GM23338 (cell line): ENCODE results near the gene FMN1. TPM values are rescaled to one million over a fixed set of nuclear protein-coding genes. Genes with fewer than 3 reads are reported as not detected.

ENCODE experiments used
- ATAC-seq: fragments of 200-7000 bp; cut with Tn5 transposase; 3 replicates; pipeline ENCODE4 v1.9.1; 2020
- DNase-seq: peaks from one replicate; pipeline ENCODE4 v3.0.0-alpha.2; 2015; ENCODE audit warnings: low spot score
- H2AFZ ChIP-seq: fragments of 200-600 bp; sonication (generic); 2 replicates; pipeline ENCODE4 v1.8.0; 2016; ENCODE audit warnings: antibody characterized with exemption, mild to moderate bottlenecking, moderate library complexity
- H3F3A ChIP-seq: fragments of 200-600 bp; sonication (generic); replicated peaks from 2 replicates; pipeline ENCODE4 v1.8.0; 2017; ENCODE audit warnings: antibody characterized with exemption, mixed run types, low read depth
- H3K27ac ChIP-seq: fragments of 200-600 bp; sonication (generic); 2 replicates; pipeline ENCODE4 v1.6.1; 2016; ENCODE audit warnings: low read depth
- H3K27me3 ChIP-seq: fragments of 200-600 bp; sonication (generic); 2 replicates; pipeline ENCODE4 v1.8.0; 2016; ENCODE audit warnings: mild to moderate bottlenecking, mixed run types, moderate library complexity; ENCODE audit not compliant: insufficient read depth
- H3K36me3 ChIP-seq: fragments of 200-600 bp; sonication (generic); 2 replicates; pipeline ENCODE4 v1.8.0; 2016; ENCODE audit warnings: mild to moderate bottlenecking; ENCODE audit not compliant: insufficient read depth
- H3K4me1 ChIP-seq: fragments of 200-600 bp; sonication (generic); 2 replicates; pipeline ENCODE4 v1.8.0; 2016; ENCODE audit warnings: mild to moderate bottlenecking, moderate library complexity; ENCODE audit not compliant: insufficient read depth
- H3K4me2 ChIP-seq: fragments of 200-600 bp; sonication (generic); 2 replicates; pipeline ENCODE4 v1.7.1; 2017; ENCODE audit warnings: mixed run types
- H3K4me3 ChIP-seq: fragments of 200-600 bp; sonication (generic); 2 replicates; pipeline ENCODE4 v1.6.1; 2016; ENCODE audit warnings: mixed run types
- H3K79me2 ChIP-seq: fragments of 200-600 bp; sonication (generic); replicated peaks from 2 replicates; pipeline ENCODE4 v1.8.0; 2017; ENCODE audit warnings: mild to moderate bottlenecking; ENCODE audit not compliant: insufficient read depth
- H3K9me2 ChIP-seq: fragments of 200-600 bp; sonication (generic); 2 replicates; pipeline ENCODE4 v1.8.0; 2017; ENCODE audit not compliant: insufficient read depth
- H4K20me1 ChIP-seq: fragments of 200-600 bp; sonication (generic); replicated peaks from 2 replicates; pipeline ENCODE4 v1.8.0; 2017; ENCODE audit warnings: mild to moderate bottlenecking; ENCODE audit not compliant: insufficient read depth
- H3K27ac Mint-ChIP-seq: 2 replicates; pipeline ENCODE4 v1.8.0; 2020; ENCODE audit warnings: inconsistent platforms, mild to moderate bottlenecking, moderate library complexity, mixed read lengths
- H3K27me3 Mint-ChIP-seq: 3 replicates; pipeline ENCODE4 v1.8.0; 2022; ENCODE audit warnings: low read depth, mild to moderate bottlenecking, moderate library complexity, mixed read lengths, inconsistent platforms; ENCODE audit not compliant: insufficient read depth, poor library complexity
- H3K36me3 Mint-ChIP-seq: 3 replicates; pipeline ENCODE4 v1.8.0; 2021; ENCODE audit warnings: low read depth, mild to moderate bottlenecking, inconsistent platforms, moderate library complexity, mixed read lengths
- H3K4me1 Mint-ChIP-seq: 3 replicates; pipeline ENCODE4 v1.8.0; 2020; ENCODE audit warnings: mild to moderate bottlenecking, inconsistent platforms, mixed read lengths
- H3K4me3 Mint-ChIP-seq: 3 replicates; pipeline ENCODE4 v1.8.0; 2021; ENCODE audit warnings: moderate library complexity, mild to moderate bottlenecking, inconsistent platforms, mixed read lengths
- H3K9me3 Mint-ChIP-seq: 3 replicates; pipeline ENCODE4 v1.8.0; 2020; ENCODE audit warnings: moderate library complexity, mild to moderate bottlenecking, inconsistent platforms, mixed read lengths
- CREB1 ChIP-seq: fragments of 250-450 bp; sonication (Bioruptor Pico); IDR thresholded peaks from 2 replicates; pipeline ENCODE4 v1.5.0; 2020; ENCODE audit warnings: low read depth, mild to moderate bottlenecking, moderate library complexity
- CTCF ChIP-seq, 2 experiments: fragments of 200-600 bp in 1 of 2; sonication (generic) in 1 of 2; conservative IDR thresholded peaks; 2 replicates each; pipeline versions ENCODE4 v1.5.1 to v1.6.1; 2016 to 2017; ENCODE audit warnings: antibody characterized with exemption in 2 of 2, low read depth in 2 of 2, mild to moderate bottlenecking in 2 of 2, moderate library complexity in 1 of 2
- ETS1 ChIP-seq: IDR thresholded peaks from 2 replicates; pipeline ENCODE4 v1.6.1; 2016; ENCODE audit warnings: antibody characterized with exemption
- EZH2 ChIP-seq: fragments of 200-600 bp; sonication (generic); IDR thresholded peaks from one replicate; pipeline ENCODE4 v1.8.0; 2017; ENCODE audit warnings: antibody characterized with exemption, mild to moderate bottlenecking, low read depth; ENCODE audit not compliant: unreplicated experiment
- EZH2phosphoT487 ChIP-seq: fragments of 200-600 bp; sonication (generic); IDR thresholded peaks from one replicate; pipeline ENCODE4 v1.8.1; 2018; ENCODE audit warnings: antibody characterized with exemption; ENCODE audit not compliant: unreplicated experiment
- JUNB ChIP-seq: IDR thresholded peaks from one replicate; pipeline ENCODE4 v1.6.1; 2016; ENCODE audit warnings: antibody characterized with exemption; ENCODE audit not compliant: unreplicated experiment
- NANOG ChIP-seq: IDR thresholded peaks from 2 replicates; pipeline ENCODE4 v1.6.1; 2016; ENCODE audit warnings: antibody characterized with exemption, borderline replicate concordance
- POLR2AphosphoS5 ChIP-seq: IDR thresholded peaks from 2 replicates; pipeline ENCODE4 v1.6.1; 2016; ENCODE audit warnings: antibody characterized with exemption, low read depth
- REST ChIP-seq: IDR thresholded peaks from one replicate; pipeline ENCODE4 v1.6.1; 2018; ENCODE audit warnings: antibody characterized with exemption; ENCODE audit not compliant: unreplicated experiment
- STAT1 ChIP-seq: IDR thresholded peaks from one replicate; pipeline ENCODE4 v1.6.1; 2016; ENCODE audit warnings: antibody characterized with exemption; ENCODE audit not compliant: unreplicated experiment
- ZNF114 ChIP-seq: fragments of 250-450 bp; sonication (Bioruptor Pico); IDR thresholded peaks from 2 replicates; pipeline ENCODE4 v1.5.0; 2020; ENCODE audit warnings: mild to moderate bottlenecking, moderate library complexity
- ZNF331 ChIP-seq: fragments of 250-450 bp; sonication (Bioruptor Pico); IDR thresholded peaks from 2 replicates; pipeline ENCODE4 v1.5.0; 2020; ENCODE audit warnings: low read depth, mild to moderate bottlenecking, moderate library complexity
- ZNF462 ChIP-seq: fragments of 250-450 bp; sonication (Bioruptor Pico); IDR thresholded peaks from 2 replicates; pipeline ENCODE4 v1.5.0; 2020; ENCODE audit warnings: mild to moderate bottlenecking, moderate library complexity
- polyA plus RNA-seq: library from polyadenylated mRNA; unstranded; fragments of >200 nt; fragmentation: Nextera tagmentation; extraction: Ambion mirVana; gene quantifications from 2 replicates; pipeline ENCODE4 v1.2.1, GENCODE V29; 2016
- total RNA-seq: library from RNA; depleted of rRNA; stranded (reverse); fragments of >200 nt; shearing (Covaris generic); gene quantifications from 2 replicates; pipeline ENCODE4 v1.2.3, GENCODE V29; 2014

FMN1 gene
- total and polyA plus RNA-seq, 2 experiments from 2014 or later, result 1.2 to 1.6 TPM

- no peak overlapping the region for H3K4me2 ChIP-seq
- ATAC-seq (no peak), DNase-seq (no peak)
- no peaks in the 10 kb centered on the region for H3K36me3 Mint-ChIP-seq
- H3K27ac Mint-ChIP-seq, result no peak overlapping the region
- no peaks in the 10 kb centered on the region for H3F3A ChIP-seq
- 0 out of 2 replicates have a peak, but pooled peaks cover 8% of the 10 kb centered on the region for H3K4me1 ChIP-seq
- H3K27me3 ChIP-seq, result no peaks in the 10 kb centered on the region
- H3K9me2 ChIP-seq, result no peaks in the 10 kb centered on the region
- H3K27ac ChIP-seq, result no peak overlapping the region
- TF ChIP-seq ZNF462 (CRISPR knock-in tag) (no peak), ZNF331 (CRISPR knock-in tag) (no peak), ZNF114 (CRISPR knock-in tag) (no peak), REST (no peak), POLR2AphosphoS5 (no peak), CREB1 (no peak), CTCF (conservative IDR thresholded peaks at IDR 0.05; ENCODE audit: low read depth in 2 of 2) (no peak), ETS1 (no peak), NANOG (no peak), JUNB (no peak), STAT1 (no peak), EZH2 (no peak), EZH2phosphoT487 (no peak)
- no peak overlapping the region for H3K4me3 ChIP-seq
- no peaks in the 10 kb centered on the region; the same call in 2 of the 3 replicates for H3K9me3 Mint-ChIP-seq
- H3K4me3 Mint-ChIP-seq, result no peak overlapping the region
- no peak overlapping the region for H2AFZ ChIP-seq
- H3K36me3 ChIP-seq, result no peaks in the 10 kb centered on the region
- H3K4me1 Mint-ChIP-seq, result peaks cover 9% of the 10 kb centered on the region
- H3K27me3 Mint-ChIP-seq, result no peaks in the 10 kb centered on the region
- no peaks in the 10 kb centered on the region for H4K20me1 ChIP-seq
- H3K79me2 ChIP-seq, result no peaks in the 10 kb centered on the region
Observed at GRCh38 chr15:32919749-32920414, 274.6 kb downstream of the FMN1 start.
